ENCODE data around the gene BABAM2. TPM values are rescaled to one million over a fixed set of nuclear protein-coding genes. Genes with fewer than 3 reads are reported as not detected.

Gene BABAM2
- total and polyA plus RNA-seq, 9 of the 15 experiments (the other 6 are each of a cell fraction or from before 2014, with no cell fraction given) = 10.9 to 37.4 (median 25.6) TPM

- TF ChIP-seq RNF219 (CRISPR knock-in tag; IDR thresholded peaks at IDR 0.05) = no peak
Observed at GRCh38 chr2:28360718-28361293, 470.3 kb downstream of the BABAM2 start (continued).

GRCh38 chr2:28361991-28362710 lies 471.6 kb downstream of the BABAM2 start:
- no peaks in the 10 kb centered on the region for H3K27me3 ChIP-seq (ENCODE audit: control insufficient read depth in 2 of 2, insufficient read depth in 2 of 2, low read length in 2 of 2)
- no peak overlapping the region for H3K4me2 ChIP-seq (ENCODE audit: insufficient read depth, low read length)
- FAIRE-seq = peak; percentile 46
- no peak overlapping the region for H3K9ac ChIP-seq (ENCODE audit: insufficient read depth in 1 of 2, low read depth in 2 of 2, low read length in 2 of 2)
- TF ChIP-seq ZNF24 (IDR thresholded peaks at IDR 0.05) (peak; percentile 97), FOSL1 (tag; conservative IDR thresholded peaks at IDR 0.05) (0 out of 2 replicates have a peak, but pooled peaks have one; percentile 32), ATF2 (CRISPR knock-in tag; IDR thresholded peaks at IDR 0.05) (0 out of 2 replicates have a peak, but pooled peaks have one; percentile 20), ETS2 (tag; IDR thresholded peaks at IDR 0.05; ENCODE audit: borderline replicate concordance, poor library complexity, severe bottlenecking) (no peak), BRF2 (IDR thresholded peaks at IDR 0.05; ENCODE audit: borderline replicate concordance, insufficient read depth, insufficient read length) (no peak)
- POLR2A ChIA-PET = interaction anchor here (0.6 to 1.0 kb wide), 2 partner anchors 25 to 1393 kb away, joined by 3 read pairs; no protein-coding TSS in a partner anchor
- H3K4me3 ChIP-seq = no peak overlapping the region
- H3K79me2 ChIP-seq (ENCODE audit: control insufficient read depth, insufficient read depth, low read length) = no peaks in the 10 kb centered on the region
- 65% methylated on average over 12 of the region's 12 CpGs for WGBS (ENCODE audit: insufficient coverage, low coverage, missing lambda C conversion rate)
- intact Hi-C loops (cut with micrococcal nuclease) (no loop called here), in situ Hi-C loops (cut with MboI) (no loop called here)
- DNase-seq (ENCODE audit: extremely low read depth in 1 of 4, low spot score in 3 of 4) = no peak
- H4K20me1 ChIP-seq (replicated peaks; ENCODE audit: control insufficient read depth, insufficient read depth, low read length) = no peaks in the 10 kb centered on the region
- CTCF ChIA-PET (ENCODE audit: low intra/inter-chr PET ratio) = no interaction called here
- no peak overlapping the region for H2AFZ ChIP-seq (ENCODE audit: low read depth, low read length)
- H3K4me1 ChIP-seq (replicated peaks in 1 of 2; ENCODE audit: control insufficient read depth in 2 of 2, insufficient read depth in 2 of 2, low read length in 2 of 2) = peaks cover 62 to 69% of the 10 kb centered on the region in 2 experiments
- H3K27ac ChIP-seq (ENCODE audit: extremely low read depth, low read depth, low read length) = no peak overlapping the region
- ATAC-seq = no peak
- no peaks in the 10 kb centered on the region for H3K9me3 ChIP-seq (replicated peaks; ENCODE audit: control insufficient read depth, insufficient read depth, low read depth, low read length)
- peaks cover 6% of the 10 kb centered on the region for H3K9me1 ChIP-seq (ENCODE audit: control insufficient read depth, insufficient read depth, low read length)
- no TSS peak for BruUV-seq (replicated peaks)
- no peaks in the 10 kb centered on the region for H3K36me3 ChIP-seq (ENCODE audit: control insufficient read depth, insufficient read depth, low read length)
